Fibroblast of lung (primary cell): Measurements from ENCODE around the gene AMBP.

Experiments used
- CTCF ChIP-seq, 2 donors: IDR thresholded peaks in 1 of 2; conservative IDR thresholded peaks in 1 of 2; 1 replicate in 1 of 2; 2 replicates in 1 of 2; pipeline ENCODE4 v1.5.1; 2011 to 2012; ENCODE audit warnings: low read length in 2 of 2, control low read depth in 1 of 2, inconsistent platforms in 1 of 2, low read depth in 1 of 2, mild to moderate bottlenecking in 1 of 2
- EZH2 ChIP-seq: IDR thresholded peaks from 2 replicates; pipeline ENCODE4 v1.5.1; 2012; ENCODE audit warnings: low read length, control low read depth, mild to moderate bottlenecking; ENCODE audit errors: missing control alignments

DNA sequence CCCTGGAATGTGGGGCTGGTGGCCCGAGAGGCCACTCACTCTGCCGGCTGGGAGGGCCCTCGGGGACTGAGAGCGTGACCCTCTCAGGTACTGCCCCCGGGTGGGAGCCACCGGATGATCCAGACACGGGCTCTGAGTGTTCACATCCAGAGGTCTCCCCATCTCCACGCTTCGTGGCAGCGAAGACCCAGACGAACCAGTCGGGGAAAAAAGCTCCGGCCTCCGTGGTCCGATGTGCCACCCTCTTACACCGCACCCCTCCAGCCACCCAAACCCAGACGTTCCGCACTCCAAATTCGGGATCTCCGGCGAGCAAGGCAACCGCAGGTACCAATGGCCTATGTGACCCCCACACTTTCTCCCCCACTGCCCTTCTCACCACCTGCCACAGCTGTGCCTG lies 49.5 kb downstream of the AMBP start:
- no peak for TF ChIP-seq CTCF (conservative IDR thresholded peaks at IDR 0.05 in 1 of 2, IDR thresholded peaks at IDR 0.05 in 1 of 2; ENCODE audit: low read depth in 1 of 2, low read length in 2 of 2)
- no peak for TF ChIP-seq EZH2
